Neural cell (in vitro differentiated cells): Measurements from ENCODE around the gene ZNF503. TPM values are rescaled to one million over a fixed set of nuclear protein-coding genes. Genes with fewer than 3 reads are reported as not detected.

Source experiments
- H2AFZ ChIP-seq: fragments of 200-600, 300-800 bp; sonication (generic), shearing (Covaris generic); 2 replicates; pipeline ENCODE4 v1.6.0; 2014; ENCODE audit warnings: low read depth, mild to moderate bottlenecking, antibody characterized with exemption, low read length, moderate library complexity
- H3F3A ChIP-seq: fragments of 200-600 bp; shearing (Covaris generic); 2 replicates; pipeline ENCODE4 v1.6.1; 2016; ENCODE audit warnings: mild to moderate bottlenecking, moderate library complexity, mixed read lengths, antibody characterized with exemption, low read length; ENCODE audit not compliant: insufficient read depth, poor library complexity, severe bottlenecking
- H3K27ac ChIP-seq: fragments of 200-600, 300-800 bp; sonication (generic), shearing (Covaris generic); 2 replicates; pipeline ENCODE4 v1.5.1; 2014; ENCODE audit warnings: mild to moderate bottlenecking, low read length, moderate library complexity
- H3K27me3 ChIP-seq: fragments of 300-800, 200-600 bp; sonication (generic), shearing (Covaris generic); 2 replicates; pipeline ENCODE4 v1.6.0; 2014; ENCODE audit warnings: mild to moderate bottlenecking, low read depth, low read length, moderate library complexity; ENCODE audit not compliant: insufficient read depth
- H3K36me3 ChIP-seq: fragments of 300-800, 200-600 bp; sonication (generic), shearing (Covaris generic); 2 replicates; pipeline ENCODE4 v1.5.1; 2014; ENCODE audit warnings: mild to moderate bottlenecking, antibody characterized with exemption, low read length, moderate library complexity; ENCODE audit not compliant: insufficient read depth
- H3K4me2 ChIP-seq: fragments of 300-800, 200-600 bp; sonication (generic), shearing (Covaris generic); 2 replicates; pipeline ENCODE4 v1.6.0; 2014; ENCODE audit warnings: mild to moderate bottlenecking, low read length
- H3K4me3 ChIP-seq: fragments of 300-800, 200-600 bp; sonication (generic), shearing (Covaris generic); 2 replicates; pipeline ENCODE4 v1.5.1; 2014; ENCODE audit warnings: mild to moderate bottlenecking, low read length, moderate library complexity
- H3K79me2 ChIP-seq: fragments of 200-600 bp; shearing (Covaris generic); replicated peaks from 2 replicates; pipeline ENCODE4 v1.6.0; 2014; ENCODE audit warnings: mild to moderate bottlenecking, low read length, moderate library complexity; ENCODE audit not compliant: insufficient read depth
- H3K9ac ChIP-seq: fragments of 300-800, 200-600 bp; sonication (generic), shearing (Covaris generic); 2 replicates; pipeline ENCODE4 v1.6.1; 2016; ENCODE audit warnings: mild to moderate bottlenecking, low read length, mixed read lengths
- H3K9me2 ChIP-seq: fragments of 200-600 bp; shearing (Covaris generic); 2 replicates; pipeline ENCODE4 v1.6.1; 2016; ENCODE audit warnings: mild to moderate bottlenecking, low read length, mixed read lengths; ENCODE audit not compliant: insufficient read depth
- H3K9me3 ChIP-seq: fragments of 200-600, 300-800 bp; sonication (generic), shearing (Covaris generic); 2 replicates; pipeline ENCODE4 v1.6.1; 2016; ENCODE audit warnings: mild to moderate bottlenecking, mixed run types, low read length, moderate library complexity, mixed read lengths
- H4K20me1 ChIP-seq: fragments of 200-600 bp; shearing (Covaris generic); 2 replicates; pipeline ENCODE4 v1.6.1; 2016; ENCODE audit warnings: mild to moderate bottlenecking, mixed run types; ENCODE audit not compliant: insufficient read depth
- EP300 ChIP-seq: fragments of 450-650 bp; conservative IDR thresholded peaks from 2 replicates; pipeline ENCODE4 v1.6.1; 2014; ENCODE audit warnings: antibody characterized with exemption, mild to moderate bottlenecking, moderate library complexity; ENCODE audit not compliant: poor library complexity, severe bottlenecking
- EZH2 ChIP-seq: fragments of 200-600, 300-800 bp; shearing (Covaris generic), sonication (generic); IDR thresholded peaks from 2 replicates; pipeline ENCODE4 v1.6.1; 2014; ENCODE audit warnings: antibody characterized with exemption, low read length, borderline replicate concordance, mild to moderate bottlenecking; ENCODE audit not compliant: insufficient read depth, poor library complexity, severe bottlenecking
- MXI1 ChIP-seq: fragments of 450-650 bp; conservative IDR thresholded peaks from 2 replicates; pipeline ENCODE4 v1.6.1; 2014; ENCODE audit warnings: antibody characterized with exemption, mild to moderate bottlenecking; ENCODE audit not compliant: poor library complexity, severe bottlenecking
- POLR2AphosphoS5 ChIP-seq: IDR thresholded peaks from 2 replicates; pipeline ENCODE4 v1.6.1; 2012
- RAD21 ChIP-seq: fragments of 450-650 bp; conservative IDR thresholded peaks from 2 replicates; pipeline ENCODE4 v1.6.1; 2014; ENCODE audit warnings: antibody characterized with exemption, mild to moderate bottlenecking, moderate library complexity
- SMC3 ChIP-seq: fragments of 450-650 bp; conservative IDR thresholded peaks from 2 replicates; pipeline ENCODE4 v1.6.1; 2014; ENCODE audit warnings: antibody characterized with exemption, mild to moderate bottlenecking, moderate library complexity; ENCODE audit not compliant: poor library complexity
- TAF1 ChIP-seq: IDR thresholded peaks from 2 replicates; pipeline ENCODE4 v1.6.1; 2012; ENCODE audit warnings: low read depth
- polyA plus RNA-seq: library from polyadenylated mRNA; depleted of rRNA; stranded (reverse); fragments of >200 nt; gene quantifications from 2 replicates; pipeline ENCODE4 v1.2.3, GENCODE V29; 2014
- TF ChIP-seq, protein P1 (sequence below): fragments of 450-650 bp; IDR thresholded peaks from 2 replicates; pipeline ENCODE4 v1.5.1; 2014; ENCODE audit warnings: antibody characterized with exemption, mild to moderate bottlenecking, moderate library complexity; ENCODE audit not compliant: poor library complexity, severe bottlenecking
- TF ChIP-seq, protein P2 (sequence below): IDR thresholded peaks from 2 replicates; pipeline ENCODE4 v1.6.1; 2012; ENCODE audit warnings: borderline replicate concordance

Gene ZNF503
- polyA plus RNA-seq, 1 donor from 2014 or later: 41.4 TPM

DNA sequence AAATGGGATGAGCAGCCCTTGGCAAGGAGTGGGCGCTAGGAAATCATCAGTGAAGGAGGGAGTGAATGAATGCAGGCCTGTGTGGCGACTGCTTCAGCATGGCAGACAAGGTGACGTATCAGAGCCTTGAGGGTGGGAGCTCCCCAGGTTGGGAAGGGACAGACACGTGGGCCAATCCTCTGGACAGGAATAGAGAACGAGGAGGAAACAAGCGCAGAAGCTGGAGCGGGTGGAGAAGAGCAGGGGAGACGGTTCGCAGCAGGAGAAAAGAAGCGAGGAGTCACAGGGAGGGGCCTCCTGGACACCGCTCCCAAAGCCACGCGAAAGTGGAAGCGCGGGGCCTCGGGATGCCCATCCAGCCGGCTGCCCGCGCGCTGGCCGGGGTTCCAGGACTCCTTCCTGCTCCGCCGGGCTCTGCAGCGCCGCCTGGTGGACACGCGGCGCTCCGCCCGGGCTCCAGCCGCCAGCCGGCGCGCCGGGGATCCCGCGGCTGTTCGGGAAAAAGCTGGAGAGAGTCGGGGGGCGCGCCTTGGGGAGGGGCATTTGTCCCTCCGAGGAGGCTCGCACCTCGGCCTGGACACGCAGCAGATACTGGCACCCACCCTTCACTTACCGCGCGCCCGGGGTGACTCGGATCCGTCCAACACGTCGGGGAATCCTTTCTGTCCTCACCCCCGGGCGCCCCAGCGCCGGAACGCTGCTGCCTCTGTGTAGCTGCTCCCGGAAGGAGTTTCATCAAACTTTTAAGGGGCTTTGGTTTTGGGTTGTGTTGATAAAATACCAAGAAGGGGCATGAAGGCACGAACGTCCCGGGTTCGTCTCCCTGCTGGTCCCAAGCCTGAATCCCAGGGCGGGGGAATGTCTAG is 6.3 kb downstream of the ZNF503 start:
- TF ChIP-seq TAF1: no peak
- TF ChIP-seq POLR2AphosphoS5: peak; percentile 21
- TF ChIP-seq MXI1: peak; percentile 31
- TF ChIP-seq EP300: peak; percentile 42
- TF ChIP-seq SMC3: peak; percentile 85
- peak; percentile 73 for TF ChIP-seq RAD21
- TF ChIP-seq, protein P1, sequence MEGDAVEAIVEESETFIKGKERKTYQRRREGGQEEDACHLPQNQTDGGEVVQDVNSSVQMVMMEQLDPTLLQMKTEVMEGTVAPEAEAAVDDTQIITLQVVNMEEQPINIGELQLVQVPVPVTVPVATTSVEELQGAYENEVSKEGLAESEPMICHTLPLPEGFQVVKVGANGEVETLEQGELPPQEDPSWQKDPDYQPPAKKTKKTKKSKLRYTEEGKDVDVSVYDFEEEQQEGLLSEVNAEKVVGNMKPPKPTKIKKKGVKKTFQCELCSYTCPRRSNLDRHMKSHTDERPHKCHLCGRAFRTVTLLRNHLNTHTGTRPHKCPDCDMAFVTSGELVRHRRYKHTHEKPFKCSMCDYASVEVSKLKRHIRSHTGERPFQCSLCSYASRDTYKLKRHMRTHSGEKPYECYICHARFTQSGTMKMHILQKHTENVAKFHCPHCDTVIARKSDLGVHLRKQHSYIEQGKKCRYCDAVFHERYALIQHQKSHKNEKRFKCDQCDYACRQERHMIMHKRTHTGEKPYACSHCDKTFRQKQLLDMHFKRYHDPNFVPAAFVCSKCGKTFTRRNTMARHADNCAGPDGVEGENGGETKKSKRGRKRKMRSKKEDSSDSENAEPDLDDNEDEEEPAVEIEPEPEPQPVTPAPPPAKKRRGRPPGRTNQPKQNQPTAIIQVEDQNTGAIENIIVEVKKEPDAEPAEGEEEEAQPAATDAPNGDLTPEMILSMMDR: peak; percentile 89
- TF ChIP-seq, protein P2, sequence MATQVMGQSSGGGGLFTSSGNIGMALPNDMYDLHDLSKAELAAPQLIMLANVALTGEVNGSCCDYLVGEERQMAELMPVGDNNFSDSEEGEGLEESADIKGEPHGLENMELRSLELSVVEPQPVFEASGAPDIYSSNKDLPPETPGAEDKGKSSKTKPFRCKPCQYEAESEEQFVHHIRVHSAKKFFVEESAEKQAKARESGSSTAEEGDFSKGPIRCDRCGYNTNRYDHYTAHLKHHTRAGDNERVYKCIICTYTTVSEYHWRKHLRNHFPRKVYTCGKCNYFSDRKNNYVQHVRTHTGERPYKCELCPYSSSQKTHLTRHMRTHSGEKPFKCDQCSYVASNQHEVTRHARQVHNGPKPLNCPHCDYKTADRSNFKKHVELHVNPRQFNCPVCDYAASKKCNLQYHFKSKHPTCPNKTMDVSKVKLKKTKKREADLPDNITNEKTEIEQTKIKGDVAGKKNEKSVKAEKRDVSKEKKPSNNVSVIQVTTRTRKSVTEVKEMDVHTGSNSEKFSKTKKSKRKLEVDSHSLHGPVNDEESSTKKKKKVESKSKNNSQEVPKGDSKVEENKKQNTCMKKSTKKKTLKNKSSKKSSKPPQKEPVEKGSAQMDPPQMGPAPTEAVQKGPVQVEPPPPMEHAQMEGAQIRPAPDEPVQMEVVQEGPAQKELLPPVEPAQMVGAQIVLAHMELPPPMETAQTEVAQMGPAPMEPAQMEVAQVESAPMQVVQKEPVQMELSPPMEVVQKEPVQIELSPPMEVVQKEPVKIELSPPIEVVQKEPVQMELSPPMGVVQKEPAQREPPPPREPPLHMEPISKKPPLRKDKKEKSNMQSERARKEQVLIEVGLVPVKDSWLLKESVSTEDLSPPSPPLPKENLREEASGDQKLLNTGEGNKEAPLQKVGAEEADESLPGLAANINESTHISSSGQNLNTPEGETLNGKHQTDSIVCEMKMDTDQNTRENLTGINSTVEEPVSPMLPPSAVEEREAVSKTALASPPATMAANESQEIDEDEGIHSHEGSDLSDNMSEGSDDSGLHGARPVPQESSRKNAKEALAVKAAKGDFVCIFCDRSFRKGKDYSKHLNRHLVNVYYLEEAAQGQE: no peak
- no peak for TF ChIP-seq EZH2
- Histone ChIP-seq H3K4me3 (peak overlapping the region; percentile 94), H3K9me2 (no peaks in the 10 kb centered on the region), H3K4me2 (peak overlapping the region; percentile 89), H3K79me2 (peaks cover 72% of the 10 kb centered on the region), H3K36me3 (peaks cover 18% of the 10 kb centered on the region), H3K9me3 (no peaks in the 10 kb centered on the region), H3K27me3 (peaks cover 66% of the 10 kb centered on the region), H2AFZ (no peak overlapping the region), H4K20me1 (peaks cover 21% of the 10 kb centered on the region), H3K27ac (peak overlapping the region; percentile 99), H3K9ac (peak overlapping the region; percentile 100), H3F3A (no peaks in the 10 kb centered on the region)

DNA sequence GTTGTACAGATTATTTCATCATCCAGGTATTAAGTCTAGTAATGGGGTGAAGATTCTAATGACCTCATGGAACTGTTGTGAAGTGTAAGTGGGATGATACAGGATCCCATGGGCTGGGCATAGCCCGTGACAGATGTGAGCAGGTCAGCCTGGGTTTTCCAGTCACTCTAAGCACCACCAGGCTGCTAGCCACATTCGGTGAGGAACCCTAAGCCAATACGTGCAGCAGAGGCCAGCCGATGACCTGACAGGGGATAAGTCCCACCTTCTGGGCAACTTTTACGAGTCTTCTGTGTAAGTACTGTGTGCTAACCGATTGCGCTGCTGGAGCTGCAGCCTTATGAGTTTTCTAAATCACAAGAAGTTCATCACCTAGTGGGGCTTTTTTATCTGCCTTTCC is 7.3 kb downstream of the ZNF503 start:
- Histone ChIP-seq H3K27me3 (peaks cover 62% of the 10 kb centered on the region), H3K79me2 (peaks cover 68% of the 10 kb centered on the region), H3K9me3 (no peaks in the 10 kb centered on the region), H3F3A (no peaks in the 10 kb centered on the region), H3K27ac (peak overlapping the region; percentile 99), H3K4me2 (no peak overlapping the region), H3K4me3 (peak overlapping the region; percentile 94), H2AFZ (no peak overlapping the region), H3K36me3 (peaks cover 13% of the 10 kb centered on the region), H3K9me2 (no peaks in the 10 kb centered on the region), H4K20me1 (peaks cover 14% of the 10 kb centered on the region), H3K9ac (peak overlapping the region; percentile 100)
- TF ChIP-seq RAD21 (no peak), TAF1 (no peak), MXI1 (no peak)
- TF ChIP-seq, protein P1: no peak
